GM21717 (cell line): ENCODE data around the gene TRAK1.

ENCODE experiments used
- ATAC-seq: cut with Tn5 transposase; IDR thresholded peaks from one replicate; pipeline ENCODE4 v1.9.1; 2021; ENCODE audit warnings: mild to moderate bottlenecking, moderate library complexity; ENCODE audit not compliant: unreplicated experiment

TRAK1 gene

DNA sequence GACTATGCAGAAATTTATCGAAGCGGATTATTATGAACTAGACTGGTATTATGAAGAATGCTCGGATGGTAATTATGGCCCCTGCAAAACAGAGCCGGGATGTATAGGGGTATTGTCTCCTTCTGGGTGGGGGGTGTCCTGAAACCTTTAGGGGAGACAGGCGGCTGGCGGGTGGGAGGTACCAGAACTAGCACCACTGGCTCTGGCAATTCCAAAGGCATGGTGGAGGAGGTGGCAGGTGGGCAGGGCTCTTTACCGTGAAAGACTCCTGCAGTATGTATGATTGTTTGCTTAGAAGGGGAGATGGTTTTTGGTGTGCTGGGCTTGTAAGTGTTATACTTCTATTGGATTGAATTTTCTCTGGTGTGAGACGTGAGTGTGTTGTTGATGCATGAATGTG is 58.4 kb downstream of the TRAK1 start:
- ATAC-seq, result no peak

DNA sequence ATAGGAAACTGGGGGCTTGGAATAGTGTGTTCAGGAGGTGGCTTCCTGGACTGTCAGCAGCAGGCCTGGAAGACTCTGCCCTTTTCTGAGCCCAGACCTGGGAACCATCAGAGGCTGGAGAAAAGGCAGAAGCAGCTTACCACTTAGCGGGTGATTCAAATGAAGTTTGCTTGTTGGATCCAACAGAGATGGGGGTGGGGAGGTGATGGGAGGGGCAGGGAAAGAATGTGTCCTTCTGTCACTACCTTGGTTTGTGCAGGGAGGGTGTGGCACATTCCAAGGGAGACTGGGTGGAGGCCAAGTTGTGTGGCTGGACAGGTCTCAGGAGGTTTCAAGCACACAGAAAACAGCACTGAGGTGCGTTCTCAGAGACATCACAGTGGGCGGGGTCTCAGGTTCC is 58.8 kb downstream of the TRAK1 start:
- ATAC-seq, result no peak

DNA sequence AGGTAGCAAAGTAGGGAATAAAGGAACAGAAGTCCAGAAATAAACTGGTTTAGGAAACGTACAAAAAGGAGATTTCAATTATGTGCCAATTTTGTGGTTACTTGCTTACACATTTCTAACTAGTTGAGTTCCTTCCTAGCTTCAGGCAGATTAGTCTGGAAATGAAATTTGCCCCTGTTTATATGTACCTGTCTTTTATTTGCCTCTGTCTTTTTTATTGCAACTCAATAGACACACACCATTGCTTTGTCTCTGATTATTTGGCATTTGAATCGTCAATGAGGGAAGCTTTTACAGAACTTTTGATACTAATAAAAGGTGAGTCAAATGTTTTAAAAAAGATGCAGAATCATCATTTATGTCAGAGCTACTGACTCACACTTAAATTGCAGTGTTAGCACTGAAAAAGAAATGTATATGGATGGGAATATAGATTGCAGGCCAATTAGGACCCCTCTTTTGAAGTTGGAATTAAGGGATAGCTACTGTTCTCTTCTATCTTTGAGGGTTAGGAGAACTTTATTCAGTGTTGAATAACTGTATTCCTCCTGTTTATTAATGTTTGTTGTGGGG is 60.5 kb downstream of the TRAK1 start:
- no peak for ATAC-seq

DNA sequence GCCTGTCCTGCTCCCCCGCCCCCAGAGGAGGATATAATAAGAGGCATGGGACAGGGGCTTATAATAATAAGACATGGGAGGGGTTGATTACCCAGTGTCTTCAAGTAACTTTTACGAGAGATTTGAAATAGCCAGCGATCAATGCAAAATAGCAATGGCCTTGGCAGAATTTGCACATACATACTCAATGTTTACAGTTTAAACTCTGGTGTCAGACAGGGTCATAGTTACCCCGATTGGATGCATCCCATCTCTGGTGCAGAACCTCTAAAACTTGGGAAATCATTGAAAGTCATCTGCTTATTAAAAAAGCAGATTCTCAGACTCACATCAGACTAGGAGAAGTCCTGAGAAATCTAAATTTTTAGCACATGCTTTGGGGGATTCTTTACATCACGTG is 61.0 kb downstream of the TRAK1 start:
- ATAC-seq, result no peak

DNA sequence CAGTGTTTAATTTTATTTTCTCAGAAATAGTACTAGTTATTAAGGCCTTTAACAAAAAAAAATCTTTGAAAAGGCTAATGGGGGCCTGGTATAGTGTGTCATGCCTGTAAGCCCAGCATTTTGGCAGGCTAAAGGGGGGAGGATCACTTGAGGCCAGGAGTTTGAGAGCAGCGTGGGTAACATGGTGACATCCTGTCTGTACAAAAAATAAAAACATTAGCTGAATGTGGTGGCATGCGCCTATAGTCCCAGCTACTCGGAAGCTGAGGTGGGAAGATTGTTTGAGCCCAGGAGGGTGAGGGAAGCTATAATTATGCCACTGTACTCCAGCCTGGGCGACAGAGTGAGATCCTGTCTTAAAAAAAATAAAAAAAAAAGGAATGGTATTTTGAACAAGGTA is 61.9 kb downstream of the TRAK1 start:
- no peak for ATAC-seq

DNA sequence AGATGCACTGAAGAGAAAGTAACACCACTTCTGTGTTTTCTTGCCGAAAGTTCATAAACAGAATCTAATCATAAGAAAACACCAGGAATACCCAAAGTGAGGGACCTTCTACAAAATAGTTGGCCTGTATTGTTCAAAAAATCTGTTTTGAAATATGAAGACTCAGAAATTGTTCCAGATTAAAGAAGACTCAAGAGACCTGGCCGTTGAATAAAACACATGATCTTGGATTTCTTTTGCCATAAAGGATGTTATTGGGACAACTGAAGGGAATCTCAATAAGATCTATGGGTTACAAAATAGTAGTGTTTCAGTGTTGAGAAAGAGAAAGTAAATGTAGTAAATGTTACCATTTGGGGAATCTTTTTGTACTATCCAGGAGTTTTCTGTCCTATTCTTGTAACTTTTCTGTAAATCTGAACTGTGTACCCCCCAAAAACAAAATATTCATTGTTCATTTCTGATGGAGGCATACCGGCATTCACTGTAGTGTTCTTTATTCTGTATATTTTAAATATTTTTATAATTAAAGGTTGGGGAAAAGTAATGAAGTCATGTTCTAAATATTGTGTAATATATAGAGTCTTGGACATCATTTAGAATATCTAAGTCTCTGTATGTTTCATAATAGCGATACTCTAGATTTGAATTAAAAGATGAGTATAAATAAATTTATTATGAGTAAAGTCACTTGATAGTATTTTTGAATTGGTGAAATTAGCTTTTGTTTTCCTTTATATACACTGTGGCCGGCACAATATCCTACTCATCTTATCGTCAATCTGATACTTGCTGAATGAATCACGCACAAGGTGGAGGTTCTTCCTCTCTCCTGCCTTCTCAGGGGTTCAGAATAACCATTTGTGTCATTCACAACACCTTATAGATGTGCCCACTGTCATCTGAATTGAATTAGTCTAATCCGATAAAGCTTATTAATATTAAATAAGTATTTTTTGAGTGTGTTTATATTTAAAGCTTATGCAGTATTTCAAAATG is 66.7 kb downstream of the TRAK1 start:
- ATAC-seq, result no peak

DNA sequence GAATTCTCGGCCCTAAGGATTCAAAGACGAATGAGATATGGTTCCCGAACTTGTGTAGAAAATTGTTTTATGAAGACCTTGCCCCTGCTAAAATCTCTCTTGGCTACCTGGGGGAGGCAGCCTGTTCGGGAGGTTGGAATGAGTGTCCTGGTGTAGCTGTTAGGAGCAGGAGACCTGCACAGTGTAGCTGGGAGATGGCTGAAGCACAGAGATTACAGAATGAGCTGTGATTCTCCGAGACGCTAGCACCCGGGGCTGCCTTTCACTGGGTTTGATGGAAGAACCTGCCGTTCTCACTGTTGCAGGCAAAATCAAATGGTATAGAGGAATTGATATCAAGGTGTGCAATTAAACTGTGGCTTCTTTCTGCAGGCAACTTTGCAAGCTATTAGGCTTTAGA is 68.0 kb downstream of the TRAK1 start:
- no peak for ATAC-seq

DNA sequence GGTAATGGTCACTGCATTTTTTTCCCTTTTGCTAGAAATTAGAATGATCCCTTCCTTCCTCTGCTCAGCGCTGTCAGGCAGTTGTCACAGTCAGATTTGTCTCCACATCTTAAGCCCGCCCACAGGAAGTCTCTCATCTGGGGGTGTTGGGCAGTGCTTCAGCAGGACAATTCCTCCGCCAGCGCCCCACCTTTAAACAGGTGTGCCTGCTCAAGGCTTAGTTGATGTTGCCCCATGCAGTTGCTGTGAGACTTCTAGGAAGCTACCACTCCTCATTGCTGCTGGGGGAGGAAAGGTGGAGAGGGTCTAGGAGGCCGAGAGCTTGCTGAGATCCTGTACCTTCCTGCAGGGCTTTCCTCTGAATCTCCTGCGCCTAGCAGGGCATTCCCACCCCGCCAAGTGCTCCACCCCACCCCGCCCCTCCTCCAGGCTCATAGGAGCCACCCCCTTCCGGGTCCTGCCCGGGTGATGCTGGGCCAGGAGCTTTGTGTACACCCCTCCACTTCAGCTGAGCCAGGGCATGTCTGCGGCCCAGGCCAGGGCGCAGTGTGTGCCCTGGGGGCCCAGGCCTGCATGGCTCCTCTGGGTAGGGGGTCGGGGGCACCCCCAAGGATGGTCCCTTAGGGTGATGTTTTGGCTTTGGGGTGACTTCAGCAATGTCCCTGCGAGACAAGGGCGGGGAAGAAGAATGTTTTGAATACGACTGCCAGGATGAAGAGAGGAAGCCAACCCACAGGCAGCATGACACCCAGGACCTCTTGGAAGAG is 68.7 kb downstream of the TRAK1 start:
- ATAC-seq, result no peak

DNA sequence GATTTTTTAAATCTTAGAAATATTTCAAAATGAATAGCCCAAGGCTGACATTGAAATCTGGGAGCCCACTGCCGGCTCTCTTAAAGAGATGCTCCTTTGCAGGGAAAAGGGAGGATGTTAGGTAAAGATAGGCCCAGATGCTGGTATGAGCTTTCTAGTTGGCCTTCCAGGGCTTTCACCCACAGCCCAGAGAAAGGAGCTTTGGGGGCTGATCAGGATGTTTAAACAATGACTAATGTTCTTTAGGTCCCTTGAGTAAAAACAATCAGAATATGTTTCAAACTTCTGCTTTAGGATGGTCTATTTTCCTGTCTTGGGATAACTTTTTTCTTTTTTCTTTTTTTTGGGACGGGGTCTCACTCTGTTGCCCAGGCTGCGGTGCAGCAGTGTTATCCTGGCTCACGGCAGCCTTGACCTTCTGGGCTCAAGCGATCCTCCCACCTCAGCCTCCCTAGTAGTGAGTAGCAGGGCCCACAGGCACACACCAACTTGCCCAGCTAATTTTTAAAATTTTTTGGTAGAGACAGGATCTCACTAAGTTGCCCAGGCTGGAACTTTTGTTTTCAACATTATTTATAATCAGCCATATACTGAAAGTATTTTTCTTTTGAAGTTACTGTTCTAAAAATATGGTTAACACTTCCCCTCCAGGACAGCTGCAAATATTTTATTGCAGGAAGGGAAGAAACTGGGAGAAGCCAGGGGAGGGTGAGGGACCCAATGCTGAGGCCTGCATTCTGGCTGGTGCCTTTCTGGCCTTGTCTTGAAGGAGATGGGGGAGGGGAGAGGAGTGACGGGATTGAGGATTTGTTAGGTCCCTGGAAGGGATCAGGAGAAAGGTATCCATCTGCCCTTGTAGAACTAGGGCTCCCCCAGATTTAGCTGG is 70.1 kb downstream of the TRAK1 start:
- ATAC-seq, result no peak

DNA sequence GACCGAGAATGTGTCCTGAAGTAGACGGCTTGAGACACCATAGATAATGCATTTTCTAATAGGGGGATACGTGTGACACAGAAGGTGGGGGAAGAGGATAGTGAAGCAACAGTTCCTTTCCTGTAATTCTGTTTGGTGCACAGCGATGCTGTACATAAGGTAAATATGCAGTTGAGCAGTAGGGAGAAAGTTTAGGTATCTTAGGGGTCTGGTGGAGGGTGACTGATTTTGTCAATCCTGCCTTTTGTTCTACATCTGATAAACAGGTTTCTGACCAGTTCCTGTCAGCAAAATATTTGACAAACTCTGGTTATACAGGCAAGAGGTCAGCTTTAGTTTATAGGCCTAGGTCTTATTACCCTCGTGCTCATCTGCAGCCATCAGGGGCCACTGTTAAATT is 71.3 kb downstream of the TRAK1 start:
- no peak for ATAC-seq

DNA sequence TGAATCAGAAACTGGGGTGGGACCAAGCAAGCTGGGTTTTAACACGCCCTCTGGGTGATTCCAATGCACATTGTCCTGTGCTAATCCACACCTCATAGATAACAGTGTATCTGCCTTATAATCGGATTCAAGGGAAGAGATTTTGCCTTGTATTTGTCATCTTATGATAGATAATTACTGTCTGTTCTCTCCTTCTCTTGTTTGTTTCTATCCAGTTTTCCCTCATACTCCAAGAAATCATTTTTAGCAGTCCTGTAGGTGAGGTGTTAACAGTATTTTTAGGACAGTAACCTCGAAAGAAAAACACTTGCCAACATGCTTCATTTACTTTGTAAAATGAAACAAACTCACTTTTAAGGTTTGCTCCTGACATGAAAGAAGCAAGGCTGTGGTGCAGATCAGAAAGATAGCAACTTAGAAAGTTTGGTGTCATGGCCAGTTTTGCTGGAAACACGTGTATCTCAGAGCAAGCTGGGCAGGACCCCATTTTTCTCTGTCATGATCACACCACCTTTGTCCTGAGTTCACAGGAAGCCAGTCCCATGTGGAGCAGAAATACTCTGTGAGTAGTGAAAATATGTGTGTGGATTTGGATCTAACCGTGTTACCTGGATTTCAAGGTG is 72.6 kb downstream of the TRAK1 start:
- ATAC-seq, result no peak

DNA sequence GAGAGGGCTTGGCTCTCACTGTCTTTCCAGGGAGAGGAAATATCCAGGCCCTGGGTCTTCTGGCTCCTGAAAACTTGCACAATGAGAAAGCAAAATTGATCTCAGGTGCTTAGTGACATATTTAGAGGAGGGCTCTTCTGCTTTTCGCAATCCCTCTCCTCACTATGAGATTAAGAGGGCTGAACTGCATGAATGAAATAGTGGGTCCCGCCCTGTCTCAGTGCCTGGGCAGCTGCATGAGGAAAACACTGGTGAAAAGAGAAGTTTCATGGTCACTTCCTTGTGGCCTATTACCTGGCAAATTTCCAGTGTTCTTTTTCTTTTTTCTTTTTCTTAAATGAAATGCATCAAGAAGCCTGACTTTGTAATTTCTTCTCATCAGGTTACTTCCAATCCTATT is 73.5 kb downstream of the TRAK1 start:
- no peak for ATAC-seq

DNA sequence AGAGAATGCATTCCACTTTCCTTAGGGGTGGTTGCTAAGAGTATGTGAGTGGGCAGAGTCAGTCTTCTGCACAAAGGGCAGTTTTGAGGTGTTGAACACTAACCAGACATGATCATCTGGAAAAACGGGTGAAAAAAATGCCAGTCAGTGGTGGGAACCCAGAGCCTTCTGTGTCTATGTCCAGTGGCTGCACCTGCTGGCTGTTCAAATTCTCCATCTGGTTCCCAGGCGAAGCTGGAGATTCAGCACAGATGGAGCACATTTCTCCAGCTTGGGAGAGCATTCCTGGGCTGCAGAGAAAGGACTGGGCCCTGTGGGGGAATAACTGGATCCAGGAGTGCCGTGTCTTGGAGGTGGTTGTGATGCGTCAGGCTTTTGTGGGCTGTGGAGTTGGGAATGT is 74.1 kb downstream of the TRAK1 start:
- no peak for ATAC-seq

DNA sequence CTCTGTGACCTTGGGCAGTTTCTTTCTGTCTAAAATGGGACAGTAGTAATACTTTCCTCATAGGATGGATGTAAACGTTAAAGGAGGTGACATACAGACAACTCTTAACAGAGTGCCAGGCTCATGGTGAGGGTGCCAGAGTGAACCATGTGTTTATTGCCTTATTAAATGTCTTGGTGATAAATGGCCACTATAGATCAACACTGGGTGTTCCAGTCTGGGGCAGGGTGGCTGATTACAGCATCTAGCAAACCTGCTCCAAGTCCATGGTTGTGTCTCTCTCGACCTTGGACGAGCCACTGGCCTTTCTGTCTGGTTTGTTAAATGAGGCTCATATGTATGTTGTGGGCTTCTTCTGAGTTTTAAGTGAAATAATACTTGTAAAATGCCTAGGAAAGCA is 75.1 kb downstream of the TRAK1 start:
- ATAC-seq, result no peak

DNA sequence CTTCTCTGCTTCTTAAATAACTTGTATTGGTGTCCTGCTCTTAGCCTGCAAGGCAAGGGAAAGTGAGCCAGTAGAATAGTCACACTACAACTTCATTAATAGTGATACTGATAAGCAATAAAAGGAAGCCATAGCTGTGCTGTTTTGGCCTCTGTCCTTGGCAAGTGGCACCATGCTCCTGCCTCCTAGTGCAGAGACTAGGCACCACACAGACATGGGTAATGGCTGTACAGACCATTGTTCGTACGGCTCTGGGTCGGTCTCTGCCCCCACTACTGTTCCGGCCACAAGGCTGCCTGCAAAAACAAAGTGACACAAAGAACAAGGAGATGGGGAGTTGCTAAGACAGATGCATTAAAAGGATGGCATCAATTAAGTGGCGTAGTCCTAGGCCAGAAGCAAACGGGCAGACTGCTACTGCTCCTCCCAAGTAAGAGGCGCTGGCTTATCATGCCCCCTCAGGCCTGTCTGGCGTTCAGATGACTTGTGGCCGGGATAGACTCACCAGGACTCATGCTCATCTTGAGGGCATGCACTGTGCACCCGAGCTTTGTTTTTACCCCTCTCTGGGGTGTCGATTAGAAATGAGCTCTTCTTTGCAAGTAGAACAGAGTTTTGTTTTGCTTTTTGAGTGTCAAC is 75.6 kb downstream of the TRAK1 start:
- ATAC-seq, result no peak

DNA sequence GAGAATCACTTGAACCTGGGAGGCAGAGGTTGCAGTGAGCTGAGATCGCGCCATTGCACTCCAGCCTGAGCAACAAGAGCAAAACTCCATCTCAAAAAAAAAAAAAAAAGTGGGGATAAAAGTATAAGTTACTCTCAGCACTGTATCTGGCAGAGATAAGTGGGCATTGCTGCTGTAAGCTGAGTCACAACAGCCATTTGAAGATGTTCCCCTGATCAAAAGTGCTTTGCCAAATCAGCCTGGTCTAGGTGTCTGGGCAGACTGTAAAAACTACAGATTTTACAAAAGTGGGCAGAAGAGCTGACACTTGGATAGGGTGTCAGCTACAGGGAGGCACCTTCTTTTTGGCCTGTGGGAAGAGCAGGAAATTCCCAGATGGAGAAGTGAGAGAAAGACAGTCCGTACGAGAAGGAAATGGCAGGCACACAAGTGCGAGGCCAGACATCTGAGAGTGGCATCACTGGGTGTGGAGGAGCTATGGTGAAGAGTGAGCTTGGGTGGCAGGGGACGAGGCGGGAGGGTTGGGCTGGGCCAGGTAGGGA is 78.5 kb downstream of the TRAK1 start:
- ATAC-seq, result no peak

DNA sequence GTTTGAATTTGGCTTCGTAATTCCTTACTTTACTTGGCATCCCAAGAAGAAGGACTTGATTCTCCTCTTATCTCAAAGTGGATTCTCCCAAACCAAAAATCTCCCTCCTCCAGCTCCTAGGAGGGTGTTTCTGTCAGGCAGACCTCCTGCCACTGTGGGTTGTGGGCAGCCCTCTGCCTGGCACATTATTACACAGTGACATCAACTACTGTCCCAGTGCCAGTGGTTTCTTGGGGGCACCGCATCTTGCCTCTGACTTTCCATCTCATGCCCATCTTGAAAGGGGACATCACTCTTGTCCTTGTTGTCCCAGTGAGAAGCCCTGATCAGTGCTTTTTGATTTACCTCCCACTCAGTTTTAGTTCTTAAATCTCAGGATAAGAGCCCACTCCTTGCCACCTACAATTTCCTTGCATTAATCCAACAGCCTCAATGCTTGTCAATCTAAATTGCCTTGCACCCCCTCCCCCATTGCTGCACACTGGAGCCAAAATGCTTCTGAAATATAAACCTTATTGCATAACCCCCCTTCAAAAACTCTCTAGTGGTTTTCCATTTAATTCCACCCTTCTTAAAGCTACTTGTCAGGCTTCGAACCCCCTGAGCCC is 81.0 kb downstream of the TRAK1 start:
- ATAC-seq, result no peak

DNA sequence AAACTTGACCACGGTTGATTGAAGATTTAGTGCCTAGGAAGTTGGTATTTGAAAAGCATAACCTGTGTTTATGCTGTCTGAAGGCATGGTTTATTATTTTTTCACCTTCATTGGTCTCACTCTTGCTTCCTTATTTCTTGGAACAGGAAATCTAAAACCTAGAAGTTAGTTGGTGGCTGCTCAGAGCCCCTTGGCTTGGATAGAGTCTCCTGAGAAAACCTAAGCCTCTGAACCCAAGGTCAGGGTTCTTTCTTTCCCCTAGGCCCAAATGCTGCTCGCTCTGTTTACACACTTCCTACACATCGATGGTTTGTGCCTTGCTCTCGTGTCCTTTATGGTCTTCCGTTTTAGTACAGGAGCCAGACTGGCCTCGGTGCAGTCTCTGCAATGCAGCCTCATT is 82.2 kb downstream of the TRAK1 start:
- no peak for ATAC-seq
